GM19238 (cell line): ENCODE measurements around the gene UBXN7.
"Not testable (repeated sequence)": the region's sequence is repeated elsewhere in the genome, so short reads cannot be mapped to it uniquely, and the experiment has no call there.

Experiments used
- DNase-seq: peaks from one replicate; pipeline ENCODE4 v3.0.0; 2011; ENCODE audit warnings: low spot score; ENCODE audit not compliant: insufficient read length

The UBXN7 gene

DNA sequence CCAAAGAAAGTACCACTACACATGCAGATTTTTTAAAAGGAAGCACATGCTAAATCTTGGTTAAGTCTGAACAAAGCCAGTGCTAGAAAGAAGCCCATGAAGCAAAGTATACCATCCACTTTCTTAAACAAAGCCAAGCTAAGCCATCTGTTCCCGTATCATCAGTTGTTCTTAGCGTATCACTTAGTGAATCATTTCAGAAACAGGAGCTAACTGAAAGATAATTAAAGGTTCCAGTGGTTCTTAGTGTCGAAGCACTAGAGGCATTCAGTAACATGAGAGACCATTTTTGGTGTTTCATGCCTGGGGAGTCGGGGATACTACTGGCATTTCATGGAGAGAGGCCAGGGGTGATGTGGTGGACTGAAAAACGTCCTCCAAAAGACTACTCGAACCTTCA is 12.8 kb downstream of the UBXN7 start:
- no peak for DNase-seq

DNA sequence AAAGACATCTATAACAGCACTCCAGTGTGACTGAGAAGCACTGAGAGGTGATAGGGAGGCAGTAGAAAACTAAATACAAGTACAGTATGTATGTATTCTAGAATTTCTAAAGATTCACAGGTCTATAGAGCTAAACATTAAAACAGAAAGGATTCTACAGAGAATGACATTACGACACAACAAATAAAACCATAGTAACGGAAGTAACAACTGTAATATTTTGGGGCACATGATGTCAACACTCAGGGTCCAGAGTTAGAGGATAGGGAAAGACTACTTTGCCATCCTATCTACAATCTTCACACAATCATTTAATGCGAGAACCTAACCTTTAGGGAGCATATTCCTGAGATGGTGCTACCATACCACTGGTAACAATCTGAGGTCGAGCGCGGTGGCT is 13.6 kb downstream of the UBXN7 start:
- DNase-seq, result no peak

DNA sequence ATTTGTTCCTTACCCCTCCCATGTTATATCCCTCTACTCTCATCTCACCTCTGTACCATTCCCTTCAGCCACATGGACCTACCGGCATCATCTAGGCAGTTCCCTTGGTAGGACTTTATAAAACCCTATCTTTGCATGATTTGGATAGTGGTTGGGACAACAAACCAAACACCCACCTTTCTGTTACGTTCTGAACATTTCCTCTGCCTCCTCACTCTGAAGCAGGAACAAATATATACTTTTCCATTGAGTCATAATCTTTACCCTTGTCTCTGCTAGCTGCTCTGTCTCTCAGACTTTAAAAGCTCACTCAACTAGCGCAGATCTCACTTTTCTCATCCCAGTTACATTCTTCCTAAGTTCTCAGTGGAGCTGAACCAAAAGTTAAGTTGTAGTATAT is 17.8 kb downstream of the UBXN7 start:
- DNase-seq, result no peak

DNA sequence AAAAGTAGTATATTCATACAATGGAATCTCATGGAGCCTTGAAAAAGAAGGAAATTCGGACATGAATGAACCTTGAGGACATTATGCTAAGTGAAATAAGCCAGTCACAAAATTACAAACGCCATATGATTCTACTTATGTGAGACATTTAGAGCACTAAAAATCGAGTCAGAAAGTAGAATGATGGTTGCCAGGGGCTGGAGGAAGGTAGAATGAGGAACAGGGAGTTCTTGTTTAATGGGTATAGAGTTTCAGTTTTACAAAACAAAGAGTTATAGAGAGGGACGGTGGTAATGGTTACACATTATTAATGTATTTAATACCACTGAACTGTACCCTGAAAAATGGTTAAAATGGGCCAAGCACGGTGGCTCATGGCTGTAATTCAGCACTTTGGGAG is 19.5 kb downstream of the UBXN7 start:
- DNase-seq, result no peak

DNA sequence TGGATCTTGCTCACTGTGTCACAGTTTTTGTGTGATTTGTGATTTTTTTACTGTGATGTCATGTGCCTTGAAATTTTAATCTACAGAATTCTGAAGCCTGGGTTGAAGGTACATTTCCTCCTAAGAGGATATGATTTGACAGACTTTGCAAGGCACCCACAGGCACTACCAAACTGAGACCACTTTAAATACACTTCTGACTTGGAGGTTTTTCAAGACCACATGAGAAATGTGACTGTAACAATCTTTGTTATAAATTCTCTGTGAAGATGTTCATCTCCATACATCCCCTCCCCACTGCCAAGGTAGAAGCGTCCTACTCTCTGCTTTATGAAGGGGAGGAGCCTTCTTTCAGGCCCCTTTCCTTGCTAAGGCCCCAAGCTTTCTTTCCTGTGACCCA is 22.8 kb downstream of the UBXN7 start:
- DNase-seq, result no peak

DNA sequence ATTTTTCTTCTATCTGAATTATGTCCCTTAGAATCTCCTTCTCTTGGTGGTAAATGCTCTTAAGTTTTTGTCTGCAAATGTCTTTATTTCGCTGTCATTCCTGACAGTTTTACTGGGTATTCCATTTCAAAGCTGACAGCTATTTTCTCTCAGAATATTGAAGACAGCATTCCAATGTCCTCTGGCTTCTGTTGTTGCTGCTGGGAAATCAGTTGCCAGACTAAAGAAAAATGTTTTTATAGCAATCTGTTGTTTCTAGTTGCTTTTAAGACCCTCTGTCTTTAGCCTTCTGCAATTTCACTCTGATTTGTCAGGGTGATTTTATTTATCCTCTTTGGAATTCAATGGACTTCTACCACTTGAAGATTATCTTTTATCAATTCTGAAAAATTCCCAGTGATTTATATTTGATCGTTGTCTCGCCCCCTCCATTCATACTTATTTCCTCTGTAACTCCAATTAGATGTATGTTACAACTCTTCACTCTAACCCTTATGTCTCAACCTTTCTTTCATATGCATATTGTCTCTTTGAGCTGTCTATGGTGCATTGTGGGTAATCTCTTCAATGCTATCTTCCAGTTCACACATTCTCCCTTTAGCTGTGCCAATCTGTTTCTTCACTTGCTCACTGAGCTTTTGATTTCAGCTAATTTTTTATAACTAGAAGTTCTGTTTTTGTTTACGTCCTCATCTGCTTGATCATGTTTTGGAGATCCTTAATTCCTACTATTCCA is 23.5 kb downstream of the UBXN7 start:
- DNase-seq, result no peak

DNA sequence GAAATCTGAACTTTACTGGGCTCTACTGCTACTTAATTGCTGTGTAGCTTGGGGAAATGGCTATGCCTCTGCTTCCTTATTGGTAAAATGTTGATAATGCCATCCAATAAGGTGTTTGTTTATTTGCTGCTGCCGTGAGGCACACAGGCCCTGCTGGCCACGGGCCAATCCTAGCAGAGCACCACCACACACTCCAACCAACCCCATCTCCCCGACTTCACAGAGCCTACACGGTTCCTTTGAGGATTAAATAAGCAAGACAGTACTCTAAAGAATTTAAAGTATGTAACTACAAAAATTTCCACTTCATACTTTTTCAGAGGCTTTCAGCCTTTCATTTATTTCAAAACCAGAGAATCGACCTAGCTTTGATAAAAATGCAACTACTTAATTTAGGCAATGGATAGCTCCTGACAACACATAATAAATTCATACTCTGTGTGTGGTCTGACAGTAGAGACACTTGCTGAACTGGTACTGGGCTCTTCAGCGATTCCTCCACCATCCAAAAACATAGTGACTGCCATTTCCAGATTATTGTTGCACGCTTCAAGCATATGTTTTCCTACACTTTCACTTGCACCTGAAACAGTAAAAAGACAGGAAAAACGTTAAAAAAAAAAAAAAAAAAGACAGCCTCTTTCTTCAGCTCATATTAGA is 25.3 kb downstream of the UBXN7 start:
- DNase-seq, result no peak

DNA sequence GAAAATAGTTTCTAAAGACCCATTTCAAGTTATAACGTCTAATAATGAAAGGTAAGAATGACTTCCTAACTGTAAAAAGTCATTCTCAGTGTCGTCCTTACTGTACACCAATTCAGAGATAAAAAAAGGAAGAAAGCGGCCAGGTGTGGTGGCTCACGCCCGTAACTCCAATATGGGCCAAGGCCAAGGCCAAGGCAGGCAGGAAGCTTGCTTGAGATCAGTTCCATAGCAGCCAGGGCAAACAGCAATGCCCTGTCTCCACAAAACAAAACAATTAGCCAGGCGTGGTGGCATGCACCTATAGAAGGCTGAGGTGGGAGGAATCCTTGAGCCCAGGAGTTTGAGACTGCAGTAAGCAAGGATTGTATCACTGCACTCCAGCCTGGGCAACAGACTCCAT is 31.9 kb downstream of the UBXN7 start:
- no peak for DNase-seq

DNA sequence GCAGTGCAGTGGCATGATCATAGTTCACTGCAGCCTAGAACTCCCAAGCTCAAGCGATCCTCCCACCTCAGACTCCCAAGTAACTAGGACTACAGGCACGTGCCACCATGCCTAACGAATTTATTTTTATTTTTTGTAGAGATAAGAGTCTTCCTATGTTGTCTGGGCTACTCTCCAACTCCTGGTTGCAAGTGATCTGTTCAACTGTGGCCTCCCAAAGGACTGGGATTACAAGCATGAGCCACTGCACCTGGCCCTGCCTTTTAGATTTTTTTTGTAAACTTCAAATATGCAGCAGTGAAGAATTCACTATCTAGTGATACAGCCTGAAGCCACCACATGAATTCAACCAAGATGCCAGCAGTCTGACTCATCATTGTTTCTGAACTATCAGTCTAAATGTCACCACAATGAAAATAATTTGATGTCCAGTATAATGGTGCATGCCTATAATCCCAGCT is 32.7 kb downstream of the UBXN7 start:
- no peak for DNase-seq

DNA sequence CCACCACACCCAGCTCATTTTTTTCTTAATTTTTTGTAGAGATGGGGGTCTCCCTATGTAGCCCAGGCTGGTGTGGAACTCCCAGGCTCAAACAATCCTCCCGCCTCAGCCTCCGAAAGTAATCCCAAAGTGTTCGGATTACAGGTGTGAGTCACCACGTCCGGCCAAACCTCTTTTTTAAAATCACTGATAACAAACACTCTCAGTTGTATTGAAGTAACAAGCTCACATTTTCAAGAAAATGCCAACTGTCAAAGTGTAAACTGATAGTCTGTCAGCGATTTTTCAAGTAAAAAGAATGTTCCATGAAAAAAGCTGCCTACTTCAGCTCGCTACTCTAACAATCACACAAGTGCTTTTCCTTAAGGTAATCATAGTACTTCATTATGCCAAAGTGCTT is 33.4 kb downstream of the UBXN7 start:
- no peak for DNase-seq

DNA sequence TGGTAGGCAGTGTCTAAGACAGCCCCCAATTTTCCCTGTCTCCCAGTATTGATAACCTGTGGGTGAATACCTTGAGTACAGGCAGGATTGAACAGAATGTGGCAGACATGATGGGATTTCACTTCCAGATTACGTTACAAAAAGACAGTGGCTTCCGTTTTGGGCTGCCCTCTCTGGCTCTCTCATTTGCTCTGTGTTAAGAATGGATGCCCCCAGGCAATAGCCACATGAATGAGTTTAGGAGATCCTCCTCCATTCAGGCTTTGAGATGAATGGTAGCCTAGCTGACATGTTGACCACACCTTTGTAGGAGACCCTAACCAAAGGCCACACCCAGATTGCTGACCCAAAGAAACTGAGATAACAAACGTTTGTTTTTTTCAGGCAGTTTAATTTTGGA is 34.3 kb downstream of the UBXN7 start:
- DNase-seq, result no peak

DNA sequence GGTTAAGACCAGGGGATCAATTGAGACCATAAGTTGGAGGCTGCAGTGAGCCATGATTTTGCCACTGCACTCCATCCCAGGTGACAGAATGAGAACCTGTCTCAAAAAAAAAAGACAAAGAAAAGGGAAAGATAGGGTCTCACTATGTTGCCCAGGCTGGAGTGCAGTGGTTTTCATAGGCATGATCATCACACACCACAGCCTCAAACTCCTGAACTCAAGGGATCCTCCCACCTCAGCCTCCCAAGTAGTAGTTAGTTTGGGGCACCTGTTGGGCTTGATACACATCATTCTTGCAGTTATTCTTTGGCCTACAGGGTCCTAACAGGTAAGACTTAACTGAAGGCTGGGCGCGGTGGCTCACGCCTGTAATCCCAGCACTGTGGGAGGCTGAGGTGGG is 42.1 kb downstream of the UBXN7 start:
- no peak for DNase-seq

DNA sequence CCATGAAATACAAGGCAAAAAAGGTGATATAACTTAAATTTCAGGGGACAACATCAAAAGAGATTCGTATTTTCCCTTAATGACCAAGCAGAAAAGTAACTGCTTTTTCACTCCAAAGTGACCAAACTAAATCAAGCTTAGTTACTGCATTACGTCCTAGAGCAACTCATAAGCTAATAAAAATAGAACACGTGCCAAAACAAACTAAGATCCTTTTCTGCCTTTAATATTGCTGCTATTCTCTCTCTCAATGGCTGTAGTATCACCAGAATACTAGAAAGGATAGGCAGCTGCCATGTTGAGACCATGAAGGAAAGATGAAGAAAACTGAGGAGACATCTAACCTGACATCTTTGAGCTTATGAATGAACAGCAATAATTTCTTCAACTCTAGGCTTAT is 43.3 kb downstream of the UBXN7 start:
- DNase-seq, result no peak

DNA sequence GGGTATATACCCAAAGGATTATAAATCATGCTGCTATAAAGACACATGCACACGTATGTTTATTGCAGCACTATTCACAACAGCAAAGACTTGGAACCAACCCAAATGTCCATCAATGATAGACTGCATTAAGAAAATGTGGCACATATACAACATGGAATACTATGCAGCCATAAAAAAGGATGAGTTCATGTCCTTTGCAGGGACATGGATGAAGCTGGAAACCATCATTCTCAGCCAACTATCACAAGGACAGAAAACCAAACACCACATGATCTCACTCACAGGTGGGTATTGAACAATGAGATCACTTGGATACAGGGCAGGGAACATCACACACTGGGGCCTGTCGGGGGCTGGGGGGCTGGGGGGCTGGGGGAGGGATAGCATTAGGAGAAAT is 44.3 kb downstream of the UBXN7 start:
- DNase-seq, result not testable (repeated sequence)

DNA sequence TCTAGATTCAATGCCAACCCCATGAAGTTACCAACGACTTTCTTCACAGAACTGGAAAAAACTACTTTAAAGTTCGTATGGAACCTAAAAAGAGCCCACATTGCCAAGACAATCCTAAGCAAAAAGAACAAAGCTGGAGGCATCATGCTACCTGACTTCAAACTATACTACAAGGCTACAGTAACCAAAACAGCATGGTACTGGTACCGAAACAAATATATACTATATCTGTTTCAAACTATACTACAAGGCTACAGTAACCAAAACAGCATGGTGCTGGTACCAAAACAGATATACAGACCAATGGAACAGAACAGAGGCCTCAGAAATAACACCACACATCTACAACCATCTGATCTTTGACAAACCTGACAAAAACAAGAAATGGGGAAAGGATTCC is 45.4 kb downstream of the UBXN7 start:
- not testable (repeated sequence) for DNase-seq

DNA sequence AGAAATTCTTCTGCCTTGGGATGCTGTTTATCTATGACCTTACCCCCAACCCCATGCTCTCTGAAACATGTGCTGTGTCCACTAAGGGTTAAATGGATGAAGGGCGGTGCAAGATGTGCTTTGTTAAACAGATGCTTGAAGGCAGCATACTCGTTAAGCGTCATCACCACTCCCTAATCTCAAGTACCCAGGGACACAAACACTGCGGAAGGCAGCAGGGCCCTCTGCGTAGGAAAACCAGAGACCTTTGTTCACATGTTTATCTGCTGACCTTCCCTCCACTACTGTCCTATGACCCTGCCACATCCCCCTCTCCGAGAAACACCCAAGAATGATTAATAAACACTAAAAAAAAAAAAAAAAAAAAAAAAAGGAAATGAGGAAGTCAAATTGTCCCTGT is 46.2 kb downstream of the UBXN7 start:
- DNase-seq, result not testable (repeated sequence)

DNA sequence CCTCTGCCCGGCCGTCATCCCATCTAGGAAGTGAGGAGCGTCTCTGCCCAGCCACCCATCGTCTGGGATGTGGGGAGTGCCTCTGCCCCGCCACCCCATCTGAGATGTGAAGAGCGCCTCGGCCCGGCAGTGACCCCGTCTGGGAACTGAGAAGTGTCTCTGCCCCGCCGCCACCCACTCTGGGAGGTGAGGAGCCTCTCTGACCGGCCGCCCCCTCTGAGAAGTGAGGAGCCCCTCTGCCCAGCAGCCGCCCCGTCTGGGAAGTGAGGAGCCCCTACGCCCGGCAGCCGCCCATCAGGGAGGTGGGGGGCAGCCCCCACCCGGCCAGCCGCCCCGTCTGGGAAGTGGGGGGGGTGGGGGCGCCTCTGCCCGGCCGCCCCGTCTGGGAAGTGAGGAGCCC is 46.8 kb downstream of the UBXN7 start:
- DNase-seq, result not testable (repeated sequence)

DNA sequence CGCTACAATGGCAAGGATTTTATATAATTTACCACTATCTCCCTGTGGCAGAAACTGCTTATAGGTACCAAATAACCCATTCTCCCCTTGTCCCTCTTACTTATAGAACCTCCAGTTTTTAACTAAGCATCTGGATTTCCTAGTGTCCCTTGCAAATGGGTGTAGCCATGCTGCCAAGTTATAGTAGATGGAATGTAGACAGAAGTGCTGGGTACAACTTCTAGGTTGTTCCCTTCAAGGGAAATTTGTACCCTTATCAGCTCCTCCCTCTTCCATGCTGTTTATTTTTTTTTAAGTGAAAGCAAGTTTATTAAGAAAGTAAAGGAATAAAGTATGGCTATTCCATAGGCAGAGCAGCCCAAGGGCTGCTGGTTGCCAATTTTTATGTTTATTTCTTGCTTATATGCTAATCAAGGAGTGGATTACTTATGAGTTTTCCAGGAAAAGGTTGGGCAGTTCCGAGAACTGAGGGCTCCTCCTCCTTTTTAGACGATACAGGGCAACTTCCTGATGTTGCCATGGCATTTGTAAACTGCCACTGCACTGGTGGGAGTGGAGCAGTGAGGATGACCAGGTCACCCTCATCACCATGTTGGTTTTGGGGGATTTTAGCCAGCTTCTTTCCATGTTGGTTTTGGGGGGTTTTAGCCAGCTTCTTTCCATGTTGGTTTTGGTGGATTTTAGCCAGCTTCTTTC is 53.9 kb downstream of the UBXN7 start:
- no peak for DNase-seq

DNA sequence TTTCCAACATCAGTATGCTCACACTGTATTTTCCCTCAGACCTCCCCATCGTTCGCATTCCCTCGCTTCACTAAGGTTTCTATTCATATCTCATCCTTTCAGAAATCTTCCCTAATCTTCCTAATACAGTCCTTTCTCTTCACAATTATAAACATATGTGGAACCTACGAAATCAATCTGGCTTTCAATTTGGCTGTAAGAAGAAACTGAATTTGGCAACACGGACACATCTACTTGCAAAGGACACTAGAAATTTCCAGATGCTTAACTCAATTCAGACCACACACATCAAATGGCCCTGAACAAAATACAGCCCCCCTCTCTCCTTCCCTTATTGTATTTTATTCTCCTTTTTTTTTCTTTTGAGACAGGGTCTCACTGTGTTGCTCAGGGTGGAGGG is 54.9 kb downstream of the UBXN7 start:
- DNase-seq, result no peak

DNA sequence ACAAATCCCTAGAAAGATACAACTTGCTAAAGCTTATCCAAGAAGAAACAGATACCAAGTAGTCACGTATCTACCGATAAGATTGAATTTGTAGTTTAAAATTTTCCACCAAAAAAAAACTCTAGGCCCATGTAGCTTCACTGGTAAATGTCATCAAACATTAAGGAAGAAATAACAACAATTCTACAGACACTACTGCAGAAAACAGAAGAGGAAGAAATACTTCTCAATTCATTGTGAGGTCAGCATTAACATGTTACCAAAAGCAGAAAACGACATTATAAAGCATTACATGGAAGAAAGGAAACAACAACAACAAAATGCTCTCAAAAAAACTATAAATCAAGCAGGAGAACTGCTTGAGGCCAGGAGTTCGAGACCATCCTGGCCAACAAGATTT is 66.5 kb downstream of the UBXN7 start:
- no peak for DNase-seq

DNA sequence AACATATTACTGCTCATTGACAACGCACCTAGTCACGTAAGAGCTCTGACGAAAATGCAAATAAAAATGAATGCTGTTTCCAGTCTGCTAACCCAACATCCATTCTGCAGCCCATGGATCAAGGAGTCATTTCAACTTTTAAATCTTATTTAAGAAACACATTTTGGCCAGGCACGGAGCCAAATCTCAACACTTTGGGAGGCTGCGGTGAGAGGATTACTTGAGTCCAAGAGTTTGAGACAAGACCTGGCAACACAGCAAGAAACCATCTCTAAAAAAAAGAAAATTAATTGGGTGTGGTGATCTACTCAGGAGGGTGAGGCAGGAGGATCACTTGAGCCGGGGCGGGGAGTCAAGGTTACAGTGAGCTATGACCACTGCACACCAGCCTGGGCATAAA is 71.6 kb downstream of the UBXN7 start:
- no peak for DNase-seq

DNA sequence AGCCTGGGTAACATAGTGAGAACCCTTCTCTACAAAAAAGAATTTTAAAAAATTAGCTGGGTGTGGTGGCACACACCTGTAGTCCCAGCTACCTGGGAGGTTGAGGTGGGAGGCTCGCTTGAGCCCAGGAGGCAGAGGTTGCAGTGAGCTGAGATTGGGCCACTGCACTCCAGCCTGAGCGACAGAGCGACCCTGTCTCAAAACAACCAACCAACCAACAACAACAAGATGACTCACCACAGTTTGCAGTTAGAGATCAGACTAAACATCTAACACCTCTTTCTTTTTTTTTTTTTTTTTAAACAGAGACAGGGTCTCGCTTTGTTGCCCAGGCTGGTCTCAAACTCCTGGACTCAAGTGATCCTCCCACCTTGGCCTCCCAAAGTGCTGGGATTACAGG is 73.7 kb downstream of the UBXN7 start:
- not testable (repeated sequence) for DNase-seq

DNA sequence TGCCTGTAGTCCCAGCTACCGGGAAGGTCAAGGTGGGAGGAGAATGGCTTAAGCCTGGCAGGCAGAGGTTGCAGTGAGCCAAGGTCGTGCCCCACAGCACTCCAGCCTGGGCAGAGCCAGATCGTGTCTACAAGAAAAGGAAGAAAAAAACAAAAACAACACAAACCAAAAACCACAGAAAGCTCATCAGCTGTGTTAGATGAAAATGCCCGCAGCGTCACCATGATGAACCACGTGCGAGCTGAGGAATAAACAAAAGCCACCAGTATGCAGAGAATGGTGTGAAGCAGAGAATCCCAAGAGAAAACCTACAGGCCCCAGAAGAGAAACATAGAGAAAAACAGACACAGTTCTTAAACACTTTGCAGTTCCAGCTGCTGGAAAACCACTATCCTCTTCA is 74.3 kb downstream of the UBXN7 start:
- DNase-seq, result no peak
